H1 (cell line): ENCODE results near the gene TCEAL1. TPM values are rescaled to one million over a fixed set of nuclear protein-coding genes. Genes with fewer than 3 reads are reported as not detected.

Source experiments
- polyA plus RNA-seq, 7 experiments: library from polyadenylated mRNA; depleted of rRNA in 3 of 7; stranded (reverse) in 5 of 7; unstranded in 2 of 7; fragments of >200 nt in 5 of 7; fragments of 200-250 nt in 2 of 7; gene quantifications; 1 replicate in 5 of 7; 2 replicates in 1 of 7; 4 replicates in 1 of 7; pipeline versions ENCODE4 v1.2.1 to v1.2.3, GENCODE V29; 2011 to 2013; ENCODE audit warnings: missing spikeins in 2 of 7, mixed read lengths in 2 of 7
- total RNA-seq: library from RNA; stranded (reverse); fragmentation: NEBNext Ultra II Directional; extraction: Animal tissue kit (Norgen Biotek cat#: 25700); gene quantifications from 2 replicates; pipeline ENCODE4 v1.2.1, GENCODE V29; 2021

The TCEAL1 gene
- total and polyA plus RNA-seq, 2 of the 8 experiments (the other 6 are each of a cell fraction or from before 2014, with no cell fraction given), result 3.9 to 4.1 TPM

Other genes with a start within 250 kb of the TCEAL1 start
- 0.09 and 0.17 TPM in 2 replicates for gene RAB40A, start 109.5 kb upstream of the TCEAL1 start, total RNA-seq
- gene RAB40A, start 109.5 kb upstream of the TCEAL1 start, polyA plus RNA-seq (2011; rRNA removed), result 0.21 and 0.28 TPM in 2 replicates
- 51.3 and 53.0 TPM in 2 replicates for gene TCEAL4, start 43.5 kb upstream of the TCEAL1 start, total RNA-seq
- gene TCEAL4, start 43.5 kb upstream of the TCEAL1 start, polyA plus RNA-seq (2011; rRNA removed), result 7.3 and 10.1 TPM in 2 replicates
- 12.0 and 12.9 TPM in 2 replicates for gene TCEAL3, start 21.0 kb upstream of the TCEAL1 start, total RNA-seq
- gene TCEAL3, start 21.0 kb upstream of the TCEAL1 start, polyA plus RNA-seq (2011; rRNA removed), result 3.5 and 4.4 TPM in 2 replicates
- gene MORF4L2, start 57.7 kb downstream of the TCEAL1 start, total RNA-seq, result 340 and 373 TPM in 2 replicates
- gene MORF4L2, start 57.7 kb downstream of the TCEAL1 start, polyA plus RNA-seq (2011; rRNA removed), result 113 and 235 TPM in 2 replicates
- gene TMEM31, start 81.9 kb downstream of the TCEAL1 start, total RNA-seq, result not detected in 2 replicates
- gene TMEM31, start 81.9 kb downstream of the TCEAL1 start, polyA plus RNA-seq (2011; rRNA removed), result 0.31 and 0.65 TPM in 2 replicates
- 44.3 and 49.2 TPM in 2 replicates for gene PLP1, start 147.9 kb downstream of the TCEAL1 start, total RNA-seq
- gene PLP1, start 147.9 kb downstream of the TCEAL1 start, polyA plus RNA-seq (2011; rRNA removed), result 218 and 279 TPM in 2 replicates
- gene RAB9B, start 203.3 kb downstream of the TCEAL1 start, total RNA-seq, result 0.46 and 0.56 TPM in 2 replicates
- 0.13 and 0.26 TPM in 2 replicates for gene RAB9B, start 203.3 kb downstream of the TCEAL1 start, polyA plus RNA-seq (2011; rRNA removed)